ENCODE data around the gene RAP1GAP2.
"Not testable (repeated sequence)": the region's sequence is repeated elsewhere in the genome, so short reads cannot be mapped to it uniquely, and the experiment has no call there.

RAP1GAP2 gene

DNA sequence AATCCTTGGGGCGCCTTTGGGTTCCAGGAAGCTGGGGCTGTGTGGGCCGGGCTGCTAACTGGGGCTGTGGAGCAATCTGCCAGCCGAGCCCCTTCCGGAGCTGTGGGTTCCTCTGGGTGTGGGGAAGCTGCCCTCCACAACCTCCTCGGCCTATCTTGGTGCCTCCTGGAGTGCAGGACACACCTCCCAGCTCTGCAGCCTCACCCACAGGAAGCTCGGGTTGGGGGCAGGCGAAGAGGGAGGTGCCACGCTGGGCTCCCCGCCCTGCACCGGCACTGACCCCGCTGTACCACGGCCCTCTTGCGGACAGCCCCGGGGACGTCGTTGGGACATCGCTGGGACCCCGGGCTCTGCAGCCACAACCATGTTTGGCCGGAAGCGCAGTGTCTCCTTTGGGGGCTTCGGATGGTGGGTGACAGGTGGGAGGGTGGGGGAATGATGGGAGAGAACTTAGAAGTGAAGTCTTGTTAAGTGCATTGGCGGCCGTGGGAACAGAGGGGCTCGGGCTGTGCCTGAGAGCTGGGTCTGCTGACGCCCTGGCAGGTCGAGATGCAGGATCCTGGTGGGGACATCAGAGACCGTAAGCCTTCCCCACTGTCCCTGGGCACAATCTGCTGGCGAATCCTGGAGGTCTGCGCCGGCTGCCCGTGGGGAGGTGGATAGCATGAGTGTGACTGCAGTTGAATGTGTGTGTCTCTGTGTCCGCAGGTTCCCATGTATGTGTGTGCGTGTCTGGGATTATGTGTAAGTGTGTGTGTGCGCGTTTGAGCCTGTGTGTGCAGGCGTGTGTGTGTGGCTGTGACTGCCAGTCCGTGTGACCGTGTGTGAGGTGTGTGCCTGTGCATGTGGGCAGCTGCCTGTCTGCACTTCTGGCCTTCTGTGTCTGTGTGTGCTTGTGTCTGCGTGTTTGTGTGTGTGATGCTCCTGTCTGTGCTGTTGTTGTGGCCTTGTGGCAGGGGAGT is at the start of gene RAP1GAP2:
RAP1GAP2 (plus strand) TSS at position 275 of the 962 bp plus-strand sequence; CDS start at position 365, 90 bp downstream.
- DNase-seq (ENCODE audit: low read depth in 2 of 3, low spot score in 1 of 3) = peak in 2 of 3 donors; percentile 21 to 44

DNA sequence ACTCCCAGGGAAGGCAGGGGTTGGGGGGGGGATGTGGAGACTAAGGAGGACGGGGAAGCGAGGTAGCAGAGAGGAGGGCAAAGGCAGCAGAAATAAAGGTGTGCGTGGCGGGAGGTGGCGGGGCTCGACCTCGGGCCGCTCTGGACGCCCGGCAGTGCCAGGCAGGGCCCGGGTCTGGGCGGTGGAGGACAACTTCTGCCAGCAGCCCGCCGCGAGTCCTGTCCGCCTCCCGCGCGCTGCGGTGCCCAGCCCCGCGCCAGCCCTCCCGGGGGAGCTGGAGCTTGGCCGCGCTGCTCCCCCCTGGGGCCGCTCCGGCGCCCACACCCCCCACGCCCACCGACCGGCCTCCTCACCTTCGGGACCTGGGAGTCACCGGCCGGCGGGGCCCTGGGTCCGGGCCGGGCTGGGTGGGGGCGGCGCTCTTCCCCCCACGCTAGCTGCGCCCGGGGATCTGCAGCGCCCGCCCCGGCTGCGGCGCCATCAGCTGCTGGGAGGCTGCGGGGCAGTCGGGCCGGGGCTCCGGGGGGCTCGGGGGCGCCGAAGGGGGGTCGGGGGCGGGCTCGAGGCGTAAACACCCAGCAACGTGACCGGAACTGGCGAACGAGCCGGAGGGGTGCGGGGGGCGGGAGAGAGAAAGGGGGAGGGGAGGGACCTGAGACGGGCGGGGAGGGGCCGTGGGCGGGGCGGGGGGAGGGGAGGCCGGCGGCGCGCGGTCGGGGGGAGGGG is 47.0 kb upstream of the RAP1GAP2 start, which contains the start of gene CCDC92B:
CCDC92B (minus strand) TSS at position 595 of the 726 bp plus-strand sequence. CDS start 14,507 bp downstream, outside the sequence.
- no peak for DNase-seq (ENCODE audit: low read depth in 2 of 3, low spot score in 1 of 3)

DNA sequence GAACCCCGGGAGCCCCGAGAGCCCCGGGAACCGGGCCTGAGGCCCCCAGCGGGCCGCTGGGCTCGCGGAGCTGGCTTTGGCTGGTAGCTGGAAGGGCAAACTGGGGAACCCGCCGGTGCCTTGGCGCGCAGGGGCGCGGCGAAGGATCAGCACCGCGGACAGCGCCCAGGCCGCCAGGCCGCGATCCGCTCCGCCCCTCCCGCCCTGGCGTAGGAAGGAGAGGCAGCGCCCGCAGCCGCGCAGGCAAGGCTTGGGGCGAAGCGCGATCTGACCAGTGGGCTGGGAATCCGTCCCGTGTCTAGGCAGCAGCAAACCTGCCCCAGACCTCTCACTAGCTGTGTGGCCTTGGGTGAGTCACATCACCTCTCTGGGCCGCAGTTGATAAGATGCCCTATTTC is 46.5 kb upstream of the RAP1GAP2 start:
- peak; percentile 34 to 62 (median 61) for DNase-seq (ENCODE audit: low read depth in 2 of 3, low spot score in 1 of 3)

DNA sequence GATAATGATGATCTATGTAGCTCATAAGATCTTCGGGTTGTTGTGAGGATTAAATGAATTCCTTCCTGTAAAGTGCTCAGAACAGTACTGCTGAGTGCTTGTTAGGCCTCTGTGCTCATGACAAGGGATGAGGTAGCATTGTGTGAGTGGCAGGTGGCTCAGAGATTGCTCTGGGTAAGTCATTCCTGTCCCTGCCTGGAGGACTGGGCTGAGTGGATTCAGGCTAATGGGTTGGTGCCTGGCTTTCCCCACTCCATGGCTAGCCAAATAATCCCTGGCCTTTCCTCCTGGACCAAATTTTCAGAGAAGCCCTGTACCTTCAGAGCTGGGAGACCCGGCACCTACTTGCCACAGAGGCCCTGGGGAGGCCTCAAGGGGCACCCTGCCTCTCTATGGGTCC is 45.5 kb upstream of the RAP1GAP2 start:
- no peak for DNase-seq (ENCODE audit: low read depth in 2 of 3, low spot score in 1 of 3)

GRCh38 chr17:2751491-2751890 is 44.7 kb upstream of the RAP1GAP2 start:
- DNase-seq (ENCODE audit: low read depth in 2 of 3, low spot score in 1 of 3) = no peak

- DNase-seq (ENCODE audit: low read depth in 2 of 3, low spot score in 1 of 3) = no peak
These were observed 40.1 kb upstream of the RAP1GAP2 start for GRCh38 chr17:2755891-2756724.

DNA sequence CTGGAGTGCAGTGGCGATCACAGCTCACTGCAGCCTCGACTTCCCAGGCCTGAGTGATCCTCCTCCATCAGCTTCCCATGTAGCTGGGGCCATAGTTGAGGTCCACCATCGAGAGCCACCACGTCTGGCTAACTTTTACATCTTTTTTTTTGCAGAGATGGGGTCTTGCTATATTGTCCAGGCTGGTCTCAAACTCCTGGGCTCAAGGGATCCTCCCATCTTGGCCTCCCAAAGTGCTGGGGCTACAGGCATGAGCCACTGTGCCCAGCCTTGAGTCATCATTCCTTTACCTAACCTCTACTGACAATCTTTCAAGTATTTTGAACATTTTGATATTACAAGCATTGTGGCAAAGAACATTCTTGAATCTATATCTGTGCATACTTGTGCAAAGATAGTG is 37.4 kb upstream of the RAP1GAP2 start:
- no peak for DNase-seq (ENCODE audit: low read depth in 2 of 3, low spot score in 1 of 3)

DNA sequence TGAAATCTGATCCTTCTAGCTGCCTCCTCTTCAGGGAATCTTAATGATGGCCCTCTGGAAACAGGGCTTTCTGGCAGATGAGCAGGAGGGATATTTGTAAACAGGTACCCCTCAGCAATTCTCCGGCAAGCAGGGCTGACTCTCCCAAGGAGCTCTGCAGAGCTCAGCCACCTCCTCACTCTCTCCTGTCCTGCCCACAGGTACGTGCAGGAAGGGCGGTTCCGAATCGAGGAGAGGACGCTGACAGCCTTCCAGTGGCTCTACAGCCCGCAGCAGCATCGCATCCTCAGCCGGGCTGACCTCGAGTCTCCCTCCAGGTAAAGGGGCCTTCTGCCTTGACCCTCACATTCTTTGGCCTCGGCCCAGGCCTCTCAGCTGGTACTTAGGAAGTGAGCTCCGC is 26.1 kb upstream of the RAP1GAP2 start:
- DNase-seq (ENCODE audit: low read depth in 2 of 3, low spot score in 1 of 3) = no peak

DNA sequence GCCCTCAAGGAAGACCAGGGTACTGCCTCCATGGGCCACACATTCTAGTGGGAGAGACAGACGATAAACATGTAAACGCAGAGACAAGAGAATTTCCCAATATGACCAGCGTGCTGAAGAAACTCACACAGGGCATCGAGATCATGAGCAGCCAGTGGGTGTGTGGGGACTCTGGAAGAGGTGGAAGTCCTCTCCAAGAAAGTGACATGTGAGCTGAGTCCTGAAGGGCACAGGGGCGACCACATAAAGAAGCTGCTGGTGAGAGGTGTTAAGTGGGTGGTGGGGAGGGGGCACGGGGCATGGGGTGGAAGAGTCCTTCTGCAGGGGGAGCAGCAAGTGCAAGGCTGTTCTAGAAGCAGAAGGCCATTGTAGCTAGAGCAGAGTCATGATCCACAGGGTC is 21.0 kb upstream of the RAP1GAP2 start:
- DNase-seq (ENCODE audit: low read depth in 2 of 3, low spot score in 1 of 3) = no peak

DNA sequence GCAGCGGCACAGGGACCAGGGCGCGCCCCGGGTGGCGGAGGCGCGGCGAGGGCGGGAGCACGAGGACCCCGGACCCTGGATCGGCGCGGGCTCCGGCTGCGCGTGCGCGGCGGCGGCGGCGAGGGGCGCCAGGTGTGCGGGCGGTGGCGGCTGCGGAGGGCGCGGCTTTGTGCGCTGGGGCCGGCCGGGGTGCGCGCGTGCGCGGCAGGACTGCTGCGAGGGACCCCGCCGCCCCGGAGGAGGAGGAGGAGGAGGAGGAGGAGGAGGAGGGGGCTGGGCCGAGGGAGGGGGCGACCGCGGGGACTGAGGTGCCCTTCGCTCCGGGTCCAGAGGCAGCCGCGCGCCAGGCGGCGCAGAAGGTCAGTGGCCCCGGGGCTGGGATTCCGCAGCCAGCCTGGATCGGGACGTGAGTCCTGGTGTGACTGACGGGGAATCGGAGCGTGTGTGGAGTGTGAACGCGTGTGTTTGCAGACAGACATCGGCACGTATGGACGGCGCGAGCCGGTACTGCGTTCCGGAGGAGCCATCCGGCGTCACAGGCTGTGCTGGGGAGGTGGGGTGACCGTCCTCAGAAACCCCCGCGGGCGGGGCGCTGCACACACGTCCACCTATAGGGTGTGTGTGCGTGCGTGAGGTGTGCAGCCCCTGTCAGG is 19.5 kb upstream of the RAP1GAP2 start:
- DNase-seq (ENCODE audit: low read depth in 2 of 3, low spot score in 1 of 3) = no peak

- DNase-seq (ENCODE audit: low read depth in 2 of 3, low spot score in 1 of 3) = no peak
These were observed 18.9 kb upstream of the RAP1GAP2 start for GRCh38 chr17:2777242-2777867.

DNA sequence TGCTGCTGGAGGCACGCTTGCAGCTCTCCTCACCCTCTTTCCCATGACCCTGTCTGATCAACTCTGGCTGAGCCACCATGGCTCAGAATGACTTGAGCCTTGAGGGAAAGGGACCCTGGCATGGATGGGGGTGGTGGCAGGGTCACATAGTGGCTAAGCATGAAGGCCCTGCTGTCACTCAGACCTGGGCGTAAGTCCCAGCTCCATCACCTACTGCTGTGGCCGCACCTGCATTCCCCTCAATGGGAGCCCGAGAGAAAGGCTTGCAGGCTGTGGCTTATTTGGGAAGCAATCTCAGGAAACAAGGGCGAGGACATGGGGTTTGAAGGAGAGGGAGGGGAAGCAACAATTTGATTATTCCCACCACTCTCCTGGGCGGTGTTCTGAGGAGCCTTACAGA is 17.7 kb upstream of the RAP1GAP2 start:
- DNase-seq (ENCODE audit: low read depth in 2 of 3, low spot score in 1 of 3) = no peak

DNA sequence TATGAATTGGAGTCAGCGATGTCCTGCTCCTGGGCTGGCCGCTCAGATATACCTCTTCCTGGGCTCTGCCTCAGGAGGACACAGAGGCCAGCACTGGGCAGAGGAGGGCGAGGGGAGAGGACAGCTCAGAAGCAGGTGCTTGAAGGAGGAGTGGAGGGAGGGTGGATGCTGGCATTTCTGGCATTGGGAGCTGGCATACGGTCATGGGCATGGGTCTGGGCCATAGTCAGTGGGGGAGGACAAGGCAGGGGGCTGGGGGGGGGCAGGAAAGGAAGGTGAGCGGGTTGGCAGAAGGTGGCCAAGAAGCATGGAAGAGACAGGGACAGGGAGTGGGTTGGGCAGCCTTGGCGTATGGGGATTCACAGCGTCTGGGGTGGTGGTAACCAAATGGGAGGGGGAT is 16.7 kb upstream of the RAP1GAP2 start:
- DNase-seq (ENCODE audit: low read depth in 2 of 3, low spot score in 1 of 3) = no peak

DNA sequence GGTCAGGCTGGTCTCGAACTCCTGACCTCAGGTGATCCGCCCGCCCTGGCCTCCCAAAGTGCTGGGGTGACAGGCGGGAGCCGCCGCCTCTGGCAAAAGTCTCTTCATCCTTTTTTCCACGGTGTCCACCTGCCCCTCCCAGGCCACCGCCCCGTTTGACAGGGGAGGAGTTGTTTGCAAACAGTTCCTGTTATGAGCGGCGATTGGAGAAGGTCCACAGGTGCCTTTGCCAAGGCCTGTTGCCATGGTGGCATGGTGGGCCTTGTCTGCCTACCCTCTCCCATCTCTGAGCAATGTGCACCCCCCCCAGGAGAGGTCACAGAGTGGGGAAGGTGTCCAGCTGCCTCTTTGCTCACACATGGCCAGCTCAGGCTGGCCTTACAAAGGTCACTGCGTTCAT is 16.0 kb upstream of the RAP1GAP2 start:
- DNase-seq (ENCODE audit: low read depth in 2 of 3, low spot score in 1 of 3) = no peak

- no peak for DNase-seq (ENCODE audit: low read depth in 2 of 3, low spot score in 1 of 3)
These were observed 15.2 kb upstream of the RAP1GAP2 start for GRCh38 chr17:2780931-2781454.

DNA sequence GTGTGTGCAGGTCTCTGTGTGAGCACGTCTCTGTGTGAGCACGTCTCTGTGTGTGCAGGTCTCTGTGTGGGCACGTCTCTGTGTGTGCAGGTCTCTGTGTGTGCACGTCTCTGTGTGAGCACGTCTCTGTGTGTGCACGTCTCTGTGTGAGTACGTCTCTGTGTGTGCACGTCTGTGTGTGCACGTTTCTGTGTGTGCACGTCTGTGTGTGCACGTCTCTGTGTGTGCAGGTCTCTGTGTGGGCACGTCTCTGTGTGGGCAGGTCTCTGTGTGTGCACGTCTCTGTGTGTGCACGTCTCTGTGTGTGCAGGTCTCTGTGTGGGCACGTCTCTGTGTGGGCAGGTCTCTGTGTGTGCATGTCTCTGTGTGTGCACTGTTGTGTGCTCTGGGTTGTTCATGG is 14.6 kb upstream of the RAP1GAP2 start:
- DNase-seq (ENCODE audit: low read depth in 2 of 3, low spot score in 1 of 3) = not testable (repeated sequence)

DNA sequence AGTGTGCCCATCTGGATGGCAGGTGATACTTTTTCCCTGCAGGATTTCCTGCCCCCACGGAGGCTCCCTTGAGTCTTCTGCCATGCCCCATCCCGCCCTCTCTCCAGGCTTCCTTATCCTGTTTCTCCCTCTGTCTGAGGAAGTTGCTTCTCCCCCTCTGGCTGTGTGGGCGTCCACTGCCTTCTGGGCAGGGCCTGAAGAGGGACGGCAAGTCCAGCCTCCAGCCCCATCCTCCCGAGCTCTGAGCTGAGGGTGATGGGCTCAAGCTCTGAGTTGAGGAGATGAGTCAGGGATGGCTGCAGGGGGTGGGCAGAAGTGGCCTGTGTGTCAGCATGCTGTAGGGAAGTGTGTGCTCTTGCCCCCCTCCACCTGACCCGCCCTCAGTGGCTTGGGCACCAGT is 14.2 kb upstream of the RAP1GAP2 start:
- DNase-seq (ENCODE audit: low read depth in 2 of 3, low spot score in 1 of 3) = no peak

DNA sequence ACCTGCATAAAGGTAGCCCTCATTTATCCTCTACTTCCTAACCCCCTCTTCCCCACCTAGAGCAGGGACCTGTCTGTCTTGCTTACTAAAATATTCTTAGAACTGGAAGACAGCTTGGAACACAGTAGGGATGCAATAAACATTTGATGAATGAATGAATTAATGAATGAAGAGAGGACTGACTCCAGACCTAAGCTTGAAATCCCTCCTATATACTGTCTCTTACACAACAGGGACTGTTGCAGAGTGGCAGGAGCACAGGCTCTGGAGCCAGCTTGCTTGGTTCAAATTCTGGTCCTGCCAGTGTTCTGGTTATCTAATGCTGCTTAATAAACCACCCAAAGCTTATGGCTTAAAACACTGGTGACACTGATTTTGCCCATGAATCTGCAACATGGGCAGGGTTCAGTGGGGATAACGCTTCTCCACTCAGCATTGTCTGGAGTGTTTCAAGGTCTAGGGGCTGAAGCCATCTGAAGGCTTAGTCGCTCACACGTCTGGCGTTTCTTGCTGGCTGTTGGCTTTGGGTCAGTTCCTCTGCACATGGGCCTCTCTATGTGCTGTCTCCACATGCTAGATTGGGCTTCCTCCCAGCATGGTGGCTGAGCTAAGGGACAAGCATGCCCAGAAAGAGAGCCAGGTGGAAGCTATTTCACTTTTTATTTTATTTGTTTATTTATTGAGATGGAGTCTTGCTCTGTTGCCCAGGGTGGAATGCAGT is 12.8 kb upstream of the RAP1GAP2 start:
- DNase-seq (ENCODE audit: low read depth in 2 of 3, low spot score in 1 of 3) = no peak

DNA sequence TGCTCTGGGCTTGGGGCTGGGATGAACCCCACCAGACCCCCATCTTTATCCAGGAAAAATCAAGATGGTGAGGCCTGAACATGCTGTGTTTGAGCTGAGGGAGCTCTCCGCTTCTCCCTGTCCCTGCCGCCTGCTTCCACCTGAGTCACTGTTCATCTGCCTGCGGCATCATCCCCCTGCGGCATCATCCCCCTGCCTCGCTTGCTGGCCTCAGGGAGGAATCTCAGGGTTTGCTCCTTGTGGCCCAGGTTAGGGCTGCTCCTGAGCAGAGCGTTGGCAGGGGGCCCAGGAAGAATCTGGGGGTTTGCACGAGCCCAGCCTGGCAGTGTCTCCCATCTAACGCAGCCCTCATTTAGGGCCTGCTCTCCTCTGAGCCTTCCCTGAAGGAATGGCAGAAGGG is 11.4 kb upstream of the RAP1GAP2 start:
- no peak for DNase-seq (ENCODE audit: low read depth in 2 of 3, low spot score in 1 of 3)

Data from stimulated activated CD4-positive, alpha-beta T cell treated with anti-CD3 and anti-CD28 coated beads, Interleukin-12 subunit alpha, Interleukin-12 subunit beta, amount 100 ng/mL, for 48 hours (primary cell).